A549 (cell line): Measurements from ENCODE around the gene GCNT3. TPM values are rescaled to one million over a fixed set of nuclear protein-coding genes. Genes with fewer than 3 reads are reported as not detected.
A peak's percentile ranks its signal among the peaks of the same experiment; 100 is the strongest.

Experiments used
- ATAC-seq, 2 experiments: fragments of 200-7000 bp in 1 of 2; fragments of >200 bp in 1 of 2; cut with Nextera tagmentation in 1 of 2; cut with Tn5 transposase in 1 of 2; 3 replicates each; pipeline versions ENCODE4 v1.8.0 to v1.9.1; 2018 to 2020; ENCODE audit warnings: mild to moderate bottlenecking in 1 of 2, moderate library complexity in 1 of 2
- CTCF ChIA-PET: fragments of 300-600 bp; sonication (Branson Sonifier 250); formaldehyde crosslinking; extraction: SDS; loops from one replicate; lab custom pipeline; 2021; ENCODE audit warnings: antibody characterized with exemption, inconsistent platforms; lab: Yijun Ruan, JAX
- POLR2A ChIA-PET: fragments of 350-600 bp; formaldehyde crosslinking; extraction: SDS; loops from one replicate; lab custom pipeline; 2021; ENCODE audit warnings: antibody characterized with exemption, inconsistent platforms; lab: Yijun Ruan, JAX
- DNase-seq, 2 experiments: peaks; one replicate each; pipeline versions ENCODE4 v3.0.0 to v3.0.0-alpha.2; 2011 to 2016; ENCODE audit warnings: low read depth in 1 of 2, low spot score in 1 of 2
- FAIRE-seq: peaks from 2 replicates; lab custom pipeline; 2011; peaks lifted over from hg19 to GRCh38; lab: Jason Lieb, UNC
- H3K27ac ChIP-seq, 2 experiments: fragments of >200 bp; sonication (Bioruptor Twin); formaldehyde crosslinking; 3 replicates each; pipeline ENCODE4 v1.5.1; 2016 to 2017
- H3K4me1 ChIP-seq: fragments of >200 bp; sonication (Bioruptor Twin); formaldehyde crosslinking; 3 replicates; pipeline ENCODE4 v1.6.1; 2016
- H3K4me2 ChIP-seq: fragments of >200 bp; sonication (Bioruptor Twin); formaldehyde crosslinking; 3 replicates; pipeline ENCODE4 v1.6.1; 2016
- H3K4me3 ChIP-seq: fragments of >200 bp; sonication (Bioruptor Twin); formaldehyde crosslinking; 3 replicates; pipeline ENCODE4 v1.5.1; 2016
- H3K9me3 ChIP-seq: fragments of >200 bp; sonication (Bioruptor Twin); formaldehyde crosslinking; 3 replicates; pipeline ENCODE4 v1.6.1; 2016
- BHLHE40 ChIP-seq: IDR thresholded peaks from 2 replicates; pipeline ENCODE4 v1.6.1; 2012; ENCODE audit warnings: low read depth, low read length, inconsistent platforms
- CEBPB ChIP-seq, 2 experiments: fragments of >200 bp in 1 of 2; sonication (Bioruptor Twin) in 1 of 2; formaldehyde crosslinking in 1 of 2; IDR thresholded peaks; 2 replicates each; pipeline ENCODE4 v1.6.1; 2012 to 2016
- EHMT2 ChIP-seq: fragments of 200-600 bp; sonication (generic); IDR thresholded peaks from 2 replicates; pipeline ENCODE4 v1.6.1; 2016; ENCODE audit warnings: antibody characterized with exemption, low read depth, mild to moderate bottlenecking, moderate library complexity
- FOXS1 ChIP-seq: fragments of 250-450 bp; sonication (Bioruptor Pico); IDR thresholded peaks from 2 replicates; pipeline ENCODE4 v1.5.0; 2020; ENCODE audit warnings: mild to moderate bottlenecking, moderate library complexity
- JUN ChIP-seq, 2 experiments: fragments of >200 bp; sonication (Bioruptor Twin); formaldehyde crosslinking; IDR thresholded peaks; 2 replicates in 1 of 2; 3 replicates in 1 of 2; pipeline ENCODE4 v1.6.1; 2016 to 2017
- KDM5A ChIP-seq: fragments of 200-600 bp; sonication (generic); IDR thresholded peaks from 2 replicates; pipeline ENCODE4 v1.6.1; 2016; ENCODE audit warnings: antibody characterized with exemption, mild to moderate bottlenecking
- MAZ ChIP-seq: fragments of 150-350 bp; IDR thresholded peaks from 2 replicates; pipeline ENCODE4 v1.6.1; 2014; ENCODE audit warnings: antibody characterized with exemption, low read depth, low read length, borderline replicate concordance
- MYC ChIP-seq: IDR thresholded peaks from 2 replicates; pipeline ENCODE4 v1.6.1; 2012; ENCODE audit warnings: mild to moderate bottlenecking, inconsistent platforms, low read length, improper control_type of control experiment, borderline replicate concordance
- NR3C1 ChIP-seq: fragments of >200 bp; sonication (Bioruptor Twin); formaldehyde crosslinking; IDR thresholded peaks from 3 replicates; pipeline ENCODE4 v1.6.1; 2017
- RAD21 ChIP-seq, 2 experiments: fragments of >200 bp in 1 of 2; sonication (Bioruptor Twin) in 1 of 2; formaldehyde crosslinking in 1 of 2; IDR thresholded peaks in 1 of 2; conservative IDR thresholded peaks in 1 of 2; 2 replicates in 1 of 2; 3 replicates in 1 of 2; pipeline ENCODE4 v1.6.1; 2012 to 2018; ENCODE audit warnings: inconsistent platforms in 1 of 2
- RFX5 ChIP-seq: fragments of 450-650 bp; IDR thresholded peaks from 2 replicates; pipeline ENCODE4 v1.7.1; 2014; ENCODE audit warnings: antibody characterized with exemption, mild to moderate bottlenecking, moderate library complexity
- RNF2 ChIP-seq: fragments of 200-600 bp; sonication (generic); IDR thresholded peaks from 2 replicates; pipeline ENCODE4 v1.6.1; 2016; ENCODE audit warnings: low read depth, mild to moderate bottlenecking, antibody characterized with exemption, moderate library complexity, borderline replicate concordance
- TFCP2L1 ChIP-seq: fragments of 250-450 bp; sonication (Bioruptor Pico); IDR thresholded peaks from 2 replicates; pipeline ENCODE4 v1.5.0; 2021; ENCODE audit warnings: mild to moderate bottlenecking
- ZSCAN20 ChIP-seq: fragments of 250-450 bp; sonication (Bioruptor Pico); IDR thresholded peaks from 2 replicates; pipeline ENCODE4 v1.8.0; 2022; ENCODE audit warnings: mild to moderate bottlenecking, moderate library complexity
- WGBS: methylation state at CpG from one replicate; pipeline ENCODE4 v1.1.6; 2017; ENCODE audit errors: missing lambda C conversion rate; 5-methylcytosine and 5-hydroxymethylcytosine counted together
- polyA plus RNA-seq, 4 experiments: library from polyadenylated mRNA; depleted of rRNA in 3 of 4; stranded (reverse); fragments of >200 nt; fragmentation: RNase III in 1 of 4; extraction: RNeasy Plus Mini Kit Qiagen cat#74134 plus additional on column Dnase treatment in 1 of 4; gene quantifications; 2 replicates in 3 of 4; 3 replicates in 1 of 4; pipeline ENCODE4 v1.2.3, GENCODE V29; 2011 to 2017
- TF ChIP-seq, protein P1 (sequence below): fragments of >200 bp; sonication (Bioruptor Twin); formaldehyde crosslinking; IDR thresholded peaks from 2 replicates; pipeline ENCODE4 v1.6.1; 2016
- TF ChIP-seq, protein P2 (sequence below): IDR thresholded peaks from 2 replicates; pipeline ENCODE4 v1.6.1; 2012
- TF ChIP-seq, protein P3 (sequence below): fragments of >200 bp; sonication (Bioruptor Twin); formaldehyde crosslinking; IDR thresholded peaks from 3 replicates; pipeline ENCODE4 v1.5.1; 2016
- TF ChIP-seq, protein P4 (sequence below): fragments of 450-650 bp; IDR thresholded peaks from 2 replicates; pipeline ENCODE4 v1.6.1; 2014; ENCODE audit warnings: antibody characterized with exemption

GCNT3 gene
- polyA plus RNA-seq, 2 of the 4 experiments (the other 2 are of a cell fraction), result 69.2 to 134 TPM

DNA sequence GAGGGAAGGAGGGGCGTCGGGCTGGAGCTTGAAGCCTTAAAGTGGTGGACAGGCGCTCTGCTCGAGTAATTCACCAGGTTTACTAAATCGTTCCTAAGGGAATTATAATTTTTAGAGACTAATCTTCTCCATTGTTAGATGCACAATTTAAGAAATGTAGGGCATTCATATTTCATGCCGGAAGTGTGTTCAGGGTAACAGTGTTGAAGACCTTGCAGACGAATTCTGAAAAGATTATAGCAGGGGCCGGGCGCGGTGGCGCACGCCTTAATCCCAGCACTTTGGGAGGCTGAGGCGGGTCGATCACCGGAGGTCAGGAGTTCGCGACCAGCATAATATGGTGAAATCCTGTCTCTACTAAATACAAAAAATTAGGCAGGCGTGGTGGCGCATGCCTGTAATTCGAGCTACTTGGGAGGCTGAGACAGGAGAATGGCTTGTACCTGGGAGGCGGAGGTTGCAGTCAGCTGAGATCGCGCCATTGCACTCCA lies 46.1 kb downstream of the GCNT3 start:
- CTCF ChIA-PET, result interaction anchor here (0.6 to 29.8 kb wide), 5 partner anchors 10 to 140 kb away, joined by 3 to 685 read pairs (median 3); partner anchors contain the start of gene BNIP2
- H3K27ac ChIP-seq, result peak overlapping the region; percentile 32 to 91; a peak in 4 of 6 replicates

DNA sequence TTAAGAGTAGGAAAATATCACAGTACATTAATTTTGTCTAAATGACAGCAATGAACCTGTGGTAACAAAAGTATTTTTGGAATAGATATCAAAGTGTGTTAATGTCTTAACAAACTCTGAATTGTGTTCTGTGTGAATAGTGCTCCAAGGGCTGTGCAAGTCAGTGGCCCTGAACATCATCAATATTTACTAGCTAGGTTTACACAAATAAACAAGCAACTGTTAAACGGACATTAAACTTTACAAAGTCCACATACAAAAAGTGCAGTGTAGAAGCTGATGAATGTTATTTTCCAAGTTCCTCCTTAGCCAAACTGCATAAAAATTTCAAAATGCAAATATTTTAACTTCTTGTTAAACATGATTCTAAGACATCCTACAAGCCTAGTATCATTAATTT lies 47.8 kb downstream of the GCNT3 start:
- TF ChIP-seq RNF2, result no peak
- TF ChIP-seq RFX5, result no peak
- ChIA-PET POLR2A (no interaction called here), CTCF (no interaction called here)
- FAIRE-seq (no peak), DNase-seq (no peak), ATAC-seq (no peak)
- H3K4me2 ChIP-seq, result no peak overlapping the region
- H3K27ac ChIP-seq, result no peak overlapping the region
- WGBS, result 36% methylated on average over 1 of the region's 1 CpG
- no peak overlapping the region for H3K4me3 ChIP-seq
- H3K9me3 ChIP-seq, result no peaks in the 10 kb centered on the region
- H3K4me1 ChIP-seq, result peaks cover 12% of the 10 kb centered on the region

More for the DNA sequence above, 46.1 kb downstream of the GCNT3 start:
- TF ChIP-seq JUN (IDR thresholded peaks at IDR 0.05) (peak; percentile 16 to 28; a peak in 3 of 5 replicates), BHLHE40 (no peak)
- Histone ChIP-seq H3K9me3 (peaks cover 2% of the 10 kb centered on the region; the same call in 1 of the 3 replicates), H3K4me1 (peaks cover 12% of the 10 kb centered on the region), H3K4me2 (peak overlapping the region; percentile 84), H3K4me3 (peak overlapping the region; percentile 95)
- WGBS, result 65% methylated on average over 23 of the region's 23 CpGs
- ATAC-seq, result peak; percentile 11 to 27; a peak in 4 of 6 replicates
- DNase-seq, result no peak
- POLR2A ChIA-PET, result interaction anchor here (0.6 to 1.8 kb wide), 16 partner anchors 8 to 701 kb away, joined by 3 to 22 read pairs (median 4); partner anchors contain the start of genes BNIP2 and GCNT3
- FAIRE-seq, result peak; percentile 97

DNA sequence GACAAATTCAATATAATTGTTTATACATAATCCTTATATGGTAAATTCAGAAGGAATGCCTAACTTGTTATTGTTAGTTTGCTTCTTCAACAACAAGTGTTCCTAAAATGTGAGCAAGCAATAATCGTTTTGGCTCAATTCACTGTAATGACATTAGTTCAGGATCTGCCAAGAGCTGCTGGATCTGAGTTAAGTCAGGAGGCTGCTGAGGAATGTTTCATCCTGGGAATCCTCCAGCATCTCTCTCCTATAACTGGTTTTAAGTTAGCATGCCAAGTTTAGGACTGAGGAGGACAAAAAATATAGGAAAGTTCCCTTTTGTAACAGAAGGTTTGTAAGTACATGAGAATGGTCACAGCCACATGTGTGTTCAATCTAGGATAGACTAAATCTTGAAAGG lies 50.7 kb downstream of the GCNT3 start:
- H3K9me3 ChIP-seq, result no peaks in the 10 kb centered on the region
- DNase-seq (no peak), FAIRE-seq (peak; percentile 89)
- POLR2A ChIA-PET, result no interaction called here
- TF ChIP-seq MAZ (no peak), MYC (no peak), FOXS1 (CRISPR knock-in tag) (no peak), TFCP2L1 (no peak), RNF2 (no peak), NR3C1 (no peak), EHMT2 (no peak), RAD21 (conservative IDR thresholded peaks at IDR 0.05 in 1 of 2, IDR thresholded peaks at IDR 0.05 in 1 of 2) (no peak), KDM5A (no peak), ZSCAN20 (CRISPR knock-in tag) (no peak), CEBPB (IDR thresholded peaks at IDR 0.05) (no peak)
- TF ChIP-seq, protein P1, sequence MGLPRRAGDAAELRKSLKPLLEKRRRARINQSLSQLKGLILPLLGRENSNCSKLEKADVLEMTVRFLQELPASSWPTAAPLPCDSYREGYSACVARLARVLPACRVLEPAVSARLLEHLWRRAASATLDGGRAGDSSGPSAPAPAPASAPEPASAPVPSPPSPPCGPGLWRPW, result no peak
- TF ChIP-seq, protein P2, sequence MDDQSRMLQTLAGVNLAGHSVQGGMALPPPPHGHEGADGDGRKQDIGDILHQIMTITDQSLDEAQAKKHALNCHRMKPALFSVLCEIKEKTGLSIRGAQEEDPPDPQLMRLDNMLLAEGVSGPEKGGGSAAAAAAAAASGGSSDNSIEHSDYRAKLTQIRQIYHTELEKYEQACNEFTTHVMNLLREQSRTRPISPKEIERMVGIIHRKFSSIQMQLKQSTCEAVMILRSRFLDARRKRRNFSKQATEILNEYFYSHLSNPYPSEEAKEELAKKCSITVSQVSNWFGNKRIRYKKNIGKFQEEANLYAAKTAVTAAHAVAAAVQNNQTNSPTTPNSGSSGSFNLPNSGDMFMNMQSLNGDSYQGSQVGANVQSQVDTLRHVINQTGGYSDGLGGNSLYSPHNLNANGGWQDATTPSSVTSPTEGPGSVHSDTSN, result no peak
- TF ChIP-seq, protein P3, sequence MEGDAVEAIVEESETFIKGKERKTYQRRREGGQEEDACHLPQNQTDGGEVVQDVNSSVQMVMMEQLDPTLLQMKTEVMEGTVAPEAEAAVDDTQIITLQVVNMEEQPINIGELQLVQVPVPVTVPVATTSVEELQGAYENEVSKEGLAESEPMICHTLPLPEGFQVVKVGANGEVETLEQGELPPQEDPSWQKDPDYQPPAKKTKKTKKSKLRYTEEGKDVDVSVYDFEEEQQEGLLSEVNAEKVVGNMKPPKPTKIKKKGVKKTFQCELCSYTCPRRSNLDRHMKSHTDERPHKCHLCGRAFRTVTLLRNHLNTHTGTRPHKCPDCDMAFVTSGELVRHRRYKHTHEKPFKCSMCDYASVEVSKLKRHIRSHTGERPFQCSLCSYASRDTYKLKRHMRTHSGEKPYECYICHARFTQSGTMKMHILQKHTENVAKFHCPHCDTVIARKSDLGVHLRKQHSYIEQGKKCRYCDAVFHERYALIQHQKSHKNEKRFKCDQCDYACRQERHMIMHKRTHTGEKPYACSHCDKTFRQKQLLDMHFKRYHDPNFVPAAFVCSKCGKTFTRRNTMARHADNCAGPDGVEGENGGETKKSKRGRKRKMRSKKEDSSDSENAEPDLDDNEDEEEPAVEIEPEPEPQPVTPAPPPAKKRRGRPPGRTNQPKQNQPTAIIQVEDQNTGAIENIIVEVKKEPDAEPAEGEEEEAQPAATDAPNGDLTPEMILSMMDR, result no peak
- TF ChIP-seq, protein P4, sequence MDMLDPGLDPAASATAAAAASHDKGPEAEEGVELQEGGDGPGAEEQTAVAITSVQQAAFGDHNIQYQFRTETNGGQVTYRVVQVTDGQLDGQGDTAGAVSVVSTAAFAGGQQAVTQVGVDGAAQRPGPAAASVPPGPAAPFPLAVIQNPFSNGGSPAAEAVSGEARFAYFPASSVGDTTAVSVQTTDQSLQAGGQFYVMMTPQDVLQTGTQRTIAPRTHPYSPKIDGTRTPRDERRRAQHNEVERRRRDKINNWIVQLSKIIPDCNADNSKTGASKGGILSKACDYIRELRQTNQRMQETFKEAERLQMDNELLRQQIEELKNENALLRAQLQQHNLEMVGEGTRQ, result no peak
- TF ChIP-seq, all 56 proteins: peak for 0
- ATAC-seq, result no peak
- WGBS, result 55% methylated on average over 1 of the region's 1 CpG
- no peaks in the 10 kb centered on the region for H3K4me1 ChIP-seq
- no peak overlapping the region for H3K27ac ChIP-seq
- H3K4me2 ChIP-seq, result no peak overlapping the region
- CTCF ChIA-PET, result interaction anchor here (0.6 to 1.7 kb wide), 3 partner anchors 19 to 706 kb away, joined by 3 to 5 read pairs (median 4); no protein-coding TSS in a partner anchor
- no peak overlapping the region for H3K4me3 ChIP-seq
